GM19397 (cell line): ENCODE data around the gene GTPBP4.

ENCODE experiments used
- ATAC-seq: cut with Tn5 transposase; IDR thresholded peaks from one replicate; pipeline ENCODE4 v1.9.1; 2021; ENCODE audit warnings: mild to moderate bottlenecking, moderate library complexity; ENCODE audit not compliant: unreplicated experiment

The GTPBP4 gene

GRCh38 chr10:966466-967235, 21.6 kb upstream of the GTPBP4 start:
- no peak for ATAC-seq

GRCh38 chr10:968546-969199, 19.6 kb upstream of the GTPBP4 start:
- ATAC-seq: no peak

- ATAC-seq: no peak
Measured at GRCh38 chr10:969473-970150, 18.6 kb upstream of the GTPBP4 start.

GRCh38 chr10:970311-971149, 17.7 kb upstream of the GTPBP4 start:
- ATAC-seq: no peak

GRCh38 chr10:971150-971542, 17.1 kb upstream of the GTPBP4 start:
- no peak for ATAC-seq

- ATAC-seq: no peak
Measured at GRCh38 chr10:971613-972012, 16.6 kb upstream of the GTPBP4 start.

GRCh38 chr10:972763-973162, 15.5 kb upstream of the GTPBP4 start:
- ATAC-seq: no peak

- ATAC-seq: no peak
Measured at GRCh38 chr10:974038-974784, 14.0 kb upstream of the GTPBP4 start.

GRCh38 chr10:974785-975074, 13.5 kb upstream of the GTPBP4 start:
- no peak for ATAC-seq

- no peak for ATAC-seq
Measured at GRCh38 chr10:976316-976715, 11.9 kb upstream of the GTPBP4 start.

- no peak for ATAC-seq
Measured at GRCh38 chr10:978826-979421, 9.3 kb upstream of the GTPBP4 start.

GRCh38 chr10:980468-981093, 7.7 kb upstream of the GTPBP4 start:
- no peak for ATAC-seq

- no peak for ATAC-seq
Measured at GRCh38 chr10:983401-983800, 4.8 kb upstream of the GTPBP4 start.

- ATAC-seq: no peak
Measured at GRCh38 chr10:983971-984655, 4.1 kb upstream of the GTPBP4 start.

- ATAC-seq: no peak
Measured at GRCh38 chr10:985361-985760, 2.9 kb upstream of the GTPBP4 start.

GRCh38 chr10:986137-986825, 2.0 kb upstream of the GTPBP4 start:
- no peak for ATAC-seq

- ATAC-seq: no peak
Measured at GRCh38 chr10:986881-987619, 1.2 kb upstream of the GTPBP4 start.

GRCh38 chr10:987620-987869, 689 bp upstream of the GTPBP4 start:
- no peak for ATAC-seq
